ENCODE results near the gene SIRPG.
"Not testable (repeated sequence)": the region's sequence is repeated elsewhere in the genome, so short reads cannot be mapped to it uniquely, and the experiment has no call there.

Gene SIRPG

DNA sequence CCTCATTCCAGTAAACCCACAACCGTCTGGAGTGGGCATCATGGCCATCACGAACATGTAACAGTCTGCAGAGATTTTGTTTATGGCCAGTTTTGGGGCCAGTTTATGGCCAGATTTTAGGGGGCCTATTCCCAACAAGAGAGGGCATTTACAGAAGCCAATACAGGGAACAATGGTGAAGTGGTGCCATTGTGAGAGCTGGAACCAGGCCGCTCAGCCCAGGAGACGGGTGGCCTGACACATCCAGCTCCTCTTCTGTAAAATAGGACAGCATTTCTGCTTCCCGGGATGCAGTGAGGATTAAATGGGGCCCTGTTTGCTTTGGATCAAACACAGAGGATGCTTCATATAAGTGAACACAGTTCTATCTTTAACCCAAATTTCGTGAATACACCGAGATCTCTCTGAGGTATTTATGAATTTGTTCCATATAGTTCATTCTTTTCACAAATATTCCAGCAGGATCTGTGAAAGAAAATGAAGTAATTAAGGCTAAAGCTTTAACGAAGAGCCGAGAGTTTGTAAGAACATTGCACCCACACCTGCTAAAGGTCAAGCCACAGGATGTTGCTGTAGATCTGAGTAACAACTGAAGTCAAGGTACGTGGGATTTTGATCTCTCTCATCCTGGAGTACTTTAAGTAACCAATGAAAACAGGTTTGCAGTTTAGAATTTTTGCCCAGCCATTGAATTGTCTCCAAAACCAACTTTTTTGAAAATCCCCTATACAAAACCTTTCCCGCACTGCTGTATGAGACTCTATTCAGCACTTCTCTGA lies 14.5 kb upstream of the SIRPG start:
- no peak for DNase-seq

DNA sequence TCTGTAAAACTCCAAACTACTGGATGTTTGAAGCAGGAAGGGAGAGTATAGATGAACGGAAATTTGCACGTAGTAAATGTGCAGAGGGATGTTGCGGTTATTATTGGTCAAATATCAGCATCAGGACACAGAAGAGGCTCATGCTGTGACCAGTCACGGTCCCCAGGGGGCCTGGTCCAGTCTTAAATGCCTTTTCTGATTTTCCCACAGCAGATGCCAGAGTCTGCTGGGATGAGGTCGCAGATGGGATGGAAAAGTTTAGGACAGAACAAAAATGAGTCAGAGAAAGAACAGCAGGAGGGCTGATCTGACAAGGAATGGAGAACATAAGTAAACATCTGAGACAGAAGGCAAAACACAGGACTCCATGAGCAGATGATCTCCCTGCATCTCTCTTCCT lies 11.7 kb upstream of the SIRPG start:
- no peak for DNase-seq

DNA sequence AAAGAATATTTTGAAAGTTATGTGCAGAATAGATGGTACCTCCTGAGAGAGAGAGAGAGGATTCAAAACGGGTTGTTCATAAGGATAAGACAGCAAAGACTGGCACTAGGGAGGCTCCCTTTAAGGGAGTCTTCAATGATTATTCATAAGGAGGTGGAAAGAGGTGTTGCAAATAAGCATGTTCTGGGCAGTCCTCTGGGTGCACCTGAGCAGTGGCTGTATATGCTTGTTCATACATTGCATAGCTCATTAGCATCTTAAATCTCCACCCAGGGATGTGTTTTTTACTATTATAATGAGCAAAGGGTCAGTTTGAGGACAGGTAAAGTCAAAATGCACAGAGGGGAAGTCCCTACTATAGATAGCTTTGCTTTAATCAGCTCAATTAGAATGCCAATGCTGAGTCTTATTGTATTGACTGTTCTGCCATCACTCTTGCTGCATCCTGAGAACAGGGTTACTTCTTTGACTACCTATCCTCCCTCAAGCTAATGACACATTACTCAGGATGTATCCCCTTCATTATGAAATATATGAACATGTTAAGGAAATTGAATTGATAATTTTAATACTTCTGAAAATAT lies 10.0 kb upstream of the SIRPG start:
- no peak for DNase-seq

DNA sequence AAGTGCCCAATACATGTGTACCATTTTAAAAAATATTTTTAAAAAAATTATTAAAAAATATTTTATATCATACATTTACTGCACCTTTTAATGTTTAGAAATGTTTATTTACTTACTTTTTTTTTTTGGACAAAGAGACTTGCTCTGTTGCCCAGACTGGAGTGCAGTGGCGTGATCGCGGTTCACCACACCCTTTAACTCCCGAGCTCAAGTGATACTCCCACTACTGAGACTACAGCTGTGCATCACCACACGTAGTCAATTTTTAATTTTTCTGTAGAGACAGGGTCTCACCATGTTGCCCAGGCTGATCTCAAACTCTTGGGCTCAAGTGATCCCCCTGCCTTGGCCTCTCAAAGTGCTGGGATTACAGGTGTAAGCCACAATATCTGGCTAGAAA lies 9.2 kb upstream of the SIRPG start:
- no peak for DNase-seq

DNA sequence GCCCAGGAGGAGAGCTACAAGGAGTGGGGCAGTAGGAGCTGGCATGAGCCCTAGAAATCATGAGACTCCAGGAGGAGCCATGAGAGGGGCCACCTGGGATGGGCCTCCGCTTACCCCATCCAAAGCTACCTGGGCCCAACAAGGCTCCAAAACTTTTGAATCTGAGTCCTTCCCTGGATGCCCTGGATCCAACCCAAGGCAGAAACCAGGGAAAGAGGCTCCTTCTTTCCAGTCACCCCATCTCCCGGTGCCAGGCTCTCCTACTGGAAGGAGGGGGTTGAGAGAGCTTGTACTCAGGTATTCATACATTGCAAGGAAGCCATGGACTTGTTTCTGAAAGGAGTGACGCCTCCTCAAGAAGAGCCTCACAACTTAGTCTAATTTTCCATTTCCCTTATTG lies 7.8 kb upstream of the SIRPG start:
- no peak for DNase-seq

DNA sequence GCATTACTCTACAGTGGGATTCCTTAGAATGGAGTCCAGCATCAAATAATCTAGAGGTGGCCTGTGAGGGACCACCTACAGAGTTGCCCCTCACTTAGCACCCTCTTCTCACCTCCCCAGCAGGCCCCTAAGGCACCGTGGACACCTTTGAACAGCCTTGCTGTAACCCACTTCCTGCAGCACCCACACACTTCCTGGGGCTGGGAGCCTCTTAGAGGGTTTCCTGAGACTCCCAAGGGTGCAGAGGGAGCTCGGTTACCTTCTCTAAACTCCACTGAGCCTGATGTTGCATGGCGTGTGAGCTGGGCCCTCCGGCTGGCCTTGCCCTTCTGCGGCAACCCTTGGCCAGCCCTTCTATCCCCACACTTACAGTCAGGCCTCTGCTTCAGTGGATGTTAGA lies 7.3 kb upstream of the SIRPG start:
- DNase-seq, result peak; percentile 46

DNA sequence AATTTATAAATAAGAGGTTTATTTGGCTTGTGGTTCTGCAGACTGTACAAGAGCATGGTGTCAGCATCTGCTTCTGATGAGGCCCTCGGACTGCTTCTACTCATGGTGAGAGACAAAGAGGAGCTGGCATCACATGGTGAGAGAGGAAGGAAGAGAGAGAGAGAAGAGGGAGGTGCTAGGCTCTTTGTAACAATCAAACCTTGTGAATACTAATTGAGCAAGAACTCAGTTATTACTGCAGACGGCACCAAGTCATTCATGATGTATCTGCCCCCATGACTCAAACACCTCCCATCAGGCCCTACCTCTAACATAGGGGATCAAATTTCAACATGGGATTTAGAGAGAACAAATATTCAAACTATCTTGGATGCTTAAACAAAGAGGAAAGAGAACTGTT lies 6.3 kb upstream of the SIRPG start:
- DNase-seq, result no peak

DNA sequence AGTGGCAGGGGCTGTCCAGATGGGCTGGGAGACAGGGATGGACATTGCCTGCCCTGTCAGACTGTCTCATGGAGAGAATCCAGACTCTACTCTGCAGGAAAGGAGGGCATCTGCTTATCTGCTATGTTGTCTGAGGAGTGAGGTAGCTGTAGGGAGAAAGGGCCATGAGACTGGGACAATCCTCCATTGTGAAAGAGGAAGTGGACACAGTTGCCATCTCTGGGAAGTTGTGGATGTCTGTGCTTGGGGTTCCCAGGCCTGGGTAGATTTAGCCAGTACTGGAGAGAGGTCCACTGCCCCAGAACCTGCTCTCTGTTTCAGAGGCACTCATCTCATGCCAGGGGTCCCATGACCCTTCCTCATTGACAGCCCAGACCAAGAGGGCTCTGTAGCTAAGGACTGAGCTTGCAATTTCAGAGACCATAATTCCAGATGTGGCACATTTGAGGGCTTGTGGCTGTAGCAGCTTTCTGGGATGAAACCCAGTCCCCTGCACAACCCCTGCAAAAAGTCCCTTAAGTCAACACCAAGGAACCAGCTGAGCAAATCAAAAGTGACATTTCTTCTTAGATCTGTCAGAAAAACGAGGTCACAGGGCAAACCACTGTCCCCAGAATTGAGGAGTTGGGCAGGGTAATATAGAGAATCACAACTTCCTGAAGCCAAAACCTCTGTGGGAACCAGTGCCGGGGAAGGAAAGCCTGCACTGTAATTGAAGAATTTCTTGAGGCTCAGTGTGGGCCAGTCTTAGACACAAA lies 4.1 kb upstream of the SIRPG start:
- no peak for DNase-seq

DNA sequence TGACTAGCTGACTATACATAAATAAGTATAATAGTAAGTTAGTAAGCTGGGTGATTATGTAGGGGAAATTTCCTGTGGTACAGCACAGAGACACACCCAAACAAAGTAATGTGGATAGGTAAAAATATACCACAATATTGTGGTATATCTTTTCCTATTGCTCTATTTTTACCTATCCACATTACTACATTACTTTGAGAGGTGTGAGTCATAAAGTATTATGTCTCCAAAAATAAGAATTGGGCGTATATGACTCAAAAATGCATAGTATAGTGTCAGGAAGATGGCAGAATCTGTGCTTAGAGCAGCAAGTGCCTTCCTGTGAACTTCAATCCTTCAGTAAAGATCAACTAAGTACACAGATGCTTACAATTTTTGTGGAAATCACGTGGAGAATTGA lies 2.7 kb upstream of the SIRPG start:
- DNase-seq, result no peak

DNA sequence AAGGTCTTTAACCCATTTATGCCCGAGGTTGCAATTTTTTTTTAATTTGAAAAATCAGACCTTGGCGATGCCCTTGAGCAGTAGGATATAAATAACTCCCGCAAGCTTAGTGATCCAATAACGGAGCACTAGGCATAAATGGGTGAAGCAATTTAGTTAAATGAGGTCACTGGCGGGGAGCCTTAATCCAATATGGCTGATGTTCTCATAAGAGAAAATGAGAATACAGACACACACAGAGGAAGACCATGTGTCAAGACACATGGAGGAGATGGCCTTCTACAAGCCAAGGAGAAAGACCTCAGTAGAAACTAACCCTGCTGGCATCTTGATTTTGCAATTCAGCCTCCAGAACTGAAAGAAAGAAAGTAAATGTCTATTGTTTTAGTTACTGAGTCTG lies 735 bp downstream of the SIRPG start:
- DNase-seq, result no peak

DNA sequence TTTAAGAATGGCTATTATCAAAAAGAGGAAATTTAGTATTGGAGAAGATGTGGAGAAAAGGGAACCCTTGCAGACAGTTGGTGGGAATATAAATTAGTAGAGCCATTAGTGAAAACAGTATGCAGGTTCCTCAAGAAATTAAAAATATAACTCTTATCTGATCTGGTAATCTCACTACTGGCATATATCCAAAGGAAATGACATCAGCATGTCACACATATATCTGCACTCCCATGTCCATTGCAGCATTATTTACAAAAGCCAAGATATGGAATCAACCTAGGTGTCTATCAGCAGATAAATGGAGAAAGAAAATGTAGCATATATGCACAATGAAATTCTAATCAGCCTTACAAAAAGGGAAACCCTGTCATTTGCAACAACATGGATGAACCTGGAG lies 2.6 kb downstream of the SIRPG start:
- no peak for DNase-seq

DNA sequence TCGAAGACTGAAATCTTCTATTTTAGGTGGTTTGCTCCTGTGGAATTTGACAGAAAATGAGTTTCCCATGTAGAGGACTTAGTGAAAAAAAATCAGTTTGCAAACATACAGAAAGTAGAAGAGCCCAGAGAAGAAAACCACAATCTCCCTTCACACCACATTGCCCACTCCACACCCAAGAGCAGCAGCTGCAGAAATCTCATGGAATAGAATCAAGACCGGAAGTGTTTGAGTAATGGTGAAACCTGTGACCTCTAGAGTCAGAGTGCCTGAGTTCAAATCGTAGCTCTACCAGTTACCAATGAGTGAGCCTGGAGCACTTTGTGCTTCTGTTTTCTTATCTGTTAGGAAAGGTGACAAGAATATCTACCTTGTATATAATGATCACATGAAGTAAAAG lies 4.6 kb downstream of the SIRPG start:
- DNase-seq, result no peak

DNA sequence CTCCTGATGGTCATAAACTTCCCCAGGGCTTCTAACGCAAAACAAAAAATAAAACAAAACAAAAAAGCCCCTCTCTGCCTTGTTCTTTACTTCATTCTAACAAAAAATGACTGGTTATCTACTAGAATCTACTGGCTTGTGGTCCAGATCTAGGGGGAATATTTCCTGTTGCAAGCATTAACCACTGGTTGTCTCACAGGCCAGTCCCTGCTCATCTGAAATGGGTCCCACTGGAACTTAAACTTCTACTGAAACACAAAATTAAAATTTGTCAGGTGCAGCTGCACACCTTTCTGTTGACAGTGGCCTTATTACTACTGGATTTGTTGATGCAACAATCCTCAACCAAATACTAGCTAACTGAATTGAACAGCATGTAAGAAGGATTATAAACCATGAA lies 5.5 kb downstream of the SIRPG start:
- DNase-seq, result no peak

DNA sequence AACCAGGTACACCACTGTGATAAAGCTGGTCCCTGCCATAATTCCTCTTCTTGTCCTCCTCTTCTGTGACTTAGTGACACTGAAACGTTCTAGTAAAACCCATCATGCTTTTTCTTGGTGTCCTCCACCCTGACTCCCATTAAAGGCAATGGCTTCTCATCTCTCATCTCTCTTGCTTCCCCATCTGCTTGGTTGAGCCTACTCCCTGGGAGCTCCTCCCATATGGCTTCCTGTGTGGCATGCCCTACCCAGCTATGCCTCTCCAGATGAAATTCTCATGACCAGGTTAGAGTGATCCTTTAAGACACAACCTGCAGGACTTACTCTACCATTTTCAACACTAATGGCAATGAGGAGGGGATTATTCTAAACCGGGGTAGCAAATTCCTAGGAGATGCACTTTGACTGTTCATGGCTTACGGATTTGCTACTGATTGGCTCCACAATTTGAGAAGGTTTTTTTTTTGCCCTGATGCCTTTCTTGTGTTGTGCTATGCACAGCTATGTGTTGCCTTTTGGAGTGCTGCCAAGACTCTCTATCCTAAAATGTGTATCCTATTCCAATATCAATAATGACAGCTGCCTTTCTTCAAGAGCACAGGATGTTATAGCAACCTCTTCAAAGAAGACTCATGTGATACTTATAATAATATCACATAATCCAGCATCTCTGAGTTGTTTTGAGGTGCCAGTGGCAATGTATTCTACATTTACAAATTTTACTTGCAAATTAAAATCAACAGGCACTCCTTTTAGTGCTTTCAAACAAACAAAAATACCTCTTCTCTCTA lies 6.1 kb downstream of the SIRPG start:
- DNase-seq, result no peak

DNA sequence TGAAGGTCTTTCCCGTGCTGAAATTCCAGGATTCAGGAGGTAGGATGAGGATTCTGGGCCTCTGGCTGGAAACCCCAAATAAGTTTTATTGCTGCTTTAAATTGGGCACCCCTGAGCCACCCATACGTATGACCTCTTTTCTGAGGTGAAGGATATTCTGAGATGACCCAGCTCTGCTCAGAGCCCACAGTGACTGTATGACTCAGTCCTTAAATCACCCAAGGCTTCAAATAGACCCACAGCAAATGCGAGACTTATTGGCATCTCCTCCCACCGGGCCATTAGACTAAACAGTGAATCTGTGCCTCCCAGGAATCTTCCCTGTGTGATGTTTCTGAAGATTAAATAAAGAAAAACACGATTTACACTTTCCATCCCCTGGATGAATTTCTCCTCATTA lies 9.5 kb downstream of the SIRPG start:
- DNase-seq, result no peak

DNA sequence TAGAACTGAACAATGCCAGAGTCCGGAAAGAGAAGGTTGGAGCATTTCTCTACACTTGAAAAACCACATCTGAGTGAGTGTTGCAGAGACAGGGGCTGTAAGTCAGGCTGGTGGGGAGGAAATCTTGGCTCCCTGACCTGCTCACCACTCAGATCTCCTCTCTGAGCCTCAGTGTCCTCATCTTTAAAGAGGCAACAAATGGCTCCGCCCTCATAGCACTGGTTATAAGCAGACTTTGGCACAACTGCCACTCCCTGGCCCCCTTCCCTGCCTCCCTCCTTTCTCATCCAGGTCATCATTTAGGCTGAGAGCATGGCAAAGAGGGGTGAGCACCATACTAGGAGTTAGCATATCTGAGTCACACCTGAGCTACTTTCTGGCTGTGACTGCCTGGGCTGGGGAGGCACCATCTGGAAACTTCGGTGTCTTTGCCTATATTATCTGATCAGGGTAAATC lies 10.6 kb downstream of the SIRPG start:
- no peak for DNase-seq

DNA sequence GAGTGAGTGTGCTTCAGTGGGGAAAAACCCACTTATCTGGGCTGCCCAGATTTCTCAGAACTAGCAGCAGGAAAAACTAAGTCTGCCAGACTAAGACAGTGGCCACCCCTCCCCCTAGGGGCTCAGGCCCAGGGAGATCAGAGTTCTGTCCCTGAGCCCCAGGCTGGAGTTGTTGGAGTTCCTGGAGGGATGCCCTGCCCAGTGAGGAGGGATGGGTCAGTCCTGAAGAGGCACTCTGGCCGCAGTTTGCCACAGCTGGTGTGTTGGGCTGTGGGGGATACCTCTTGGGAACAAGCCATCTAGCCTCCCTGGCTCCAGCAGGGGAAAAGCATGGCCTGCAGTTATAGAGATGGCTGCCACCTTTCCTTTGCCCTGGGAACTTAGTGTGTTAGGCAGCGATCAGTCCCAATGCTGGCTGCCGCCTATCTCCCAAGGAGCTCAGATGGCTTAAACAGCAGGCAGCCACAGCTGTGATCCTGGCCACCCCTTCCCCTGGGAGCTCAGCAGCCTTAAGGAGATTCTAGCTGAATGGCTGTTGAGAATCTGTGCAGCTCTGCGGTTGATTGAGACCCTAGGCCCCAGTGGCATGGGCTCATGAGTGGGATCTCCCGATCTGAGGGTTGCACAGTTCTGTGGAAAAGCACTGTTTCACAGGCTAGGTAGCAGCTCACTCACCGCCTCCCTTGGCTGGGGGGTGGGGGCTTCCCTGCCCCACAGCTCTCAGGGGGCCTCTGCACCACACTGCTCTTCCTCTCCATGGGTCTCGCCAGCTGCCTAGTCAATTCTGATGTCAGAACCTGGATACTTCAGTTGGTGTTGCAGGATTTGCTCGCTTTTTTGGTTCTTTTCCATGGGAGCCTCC lies 13.2 kb downstream of the SIRPG start:
- DNase-seq, result no peak

DNA sequence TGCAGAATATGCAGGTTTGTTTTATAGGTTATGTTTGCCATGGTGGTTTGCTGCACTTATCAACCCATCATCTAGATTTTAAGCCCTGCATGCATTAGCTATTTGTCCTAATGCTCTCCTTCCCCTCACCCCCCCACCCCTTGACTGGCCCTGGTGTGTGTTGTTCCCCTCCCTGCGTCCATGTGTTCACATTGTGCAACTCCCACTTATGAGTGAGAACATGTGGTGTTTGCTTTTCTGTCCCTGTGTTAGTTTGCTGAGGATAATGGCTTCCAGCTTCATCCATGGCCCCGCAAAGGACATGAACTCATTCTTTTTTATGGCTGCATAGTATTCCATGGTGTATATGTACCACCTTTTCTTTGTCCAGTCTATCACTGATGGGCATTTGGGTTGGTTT lies 18.9 kb downstream of the SIRPG start:
- not testable (repeated sequence) for DNase-seq

DNA sequence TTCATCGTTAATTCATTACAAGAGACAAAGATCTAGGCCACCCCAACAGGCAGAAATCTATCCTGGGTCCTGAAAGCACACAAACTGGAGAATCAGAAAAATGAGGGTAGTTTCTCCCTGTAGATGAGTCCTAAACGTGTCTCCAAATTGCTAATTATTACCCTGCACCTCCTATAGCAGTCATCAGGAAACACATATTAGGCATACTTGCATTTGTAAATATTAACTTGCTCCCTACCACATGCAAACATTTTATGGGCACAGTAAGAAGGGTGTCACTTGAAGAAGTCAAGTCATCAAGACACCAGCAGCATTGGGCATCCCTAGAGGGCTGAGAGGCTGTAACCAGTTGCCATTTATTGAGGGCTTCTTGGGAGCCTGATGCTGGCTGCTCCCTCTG lies 19.8 kb downstream of the SIRPG start:
- no peak for DNase-seq

DNA sequence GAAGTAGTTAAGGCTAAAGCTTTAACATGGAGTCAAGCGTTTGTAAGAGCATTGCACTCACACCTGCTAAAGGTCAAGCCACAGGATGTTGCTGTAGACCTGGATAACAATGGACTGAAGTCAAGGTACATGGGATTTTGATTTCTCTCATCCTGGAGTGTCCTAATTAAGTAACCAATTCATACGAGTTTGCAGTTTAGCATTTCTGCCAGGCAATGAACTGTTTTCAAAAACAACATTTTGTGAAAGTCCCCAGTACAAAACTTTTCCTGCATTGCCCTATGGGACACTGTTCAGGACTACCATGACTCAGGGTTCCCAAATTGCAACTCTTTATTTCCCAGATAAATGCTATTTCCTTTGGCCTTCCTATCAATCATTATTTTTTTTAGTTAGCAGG lies 20.4 kb downstream of the SIRPG start:
- no peak for DNase-seq

DNA sequence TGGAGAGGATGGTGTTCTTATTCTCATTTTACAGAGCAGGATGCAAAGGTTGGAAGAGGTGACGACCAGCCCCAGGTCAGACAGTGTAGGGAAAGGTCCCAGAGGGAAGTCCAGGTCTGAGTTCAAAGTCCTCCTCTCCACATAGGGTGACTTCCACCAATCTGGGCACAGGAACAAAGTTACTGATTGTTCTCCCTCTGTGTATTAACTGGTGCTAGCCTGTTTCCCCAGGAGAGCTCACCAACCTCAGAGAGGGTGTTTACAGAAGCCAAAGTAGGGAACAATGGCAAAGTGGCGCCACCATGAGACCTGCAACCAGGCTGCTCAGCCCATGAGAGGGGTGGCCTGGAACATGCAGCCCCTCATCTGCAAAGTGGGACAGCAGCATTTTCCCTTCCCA lies 21.0 kb downstream of the SIRPG start:
- no peak for DNase-seq

DNA sequence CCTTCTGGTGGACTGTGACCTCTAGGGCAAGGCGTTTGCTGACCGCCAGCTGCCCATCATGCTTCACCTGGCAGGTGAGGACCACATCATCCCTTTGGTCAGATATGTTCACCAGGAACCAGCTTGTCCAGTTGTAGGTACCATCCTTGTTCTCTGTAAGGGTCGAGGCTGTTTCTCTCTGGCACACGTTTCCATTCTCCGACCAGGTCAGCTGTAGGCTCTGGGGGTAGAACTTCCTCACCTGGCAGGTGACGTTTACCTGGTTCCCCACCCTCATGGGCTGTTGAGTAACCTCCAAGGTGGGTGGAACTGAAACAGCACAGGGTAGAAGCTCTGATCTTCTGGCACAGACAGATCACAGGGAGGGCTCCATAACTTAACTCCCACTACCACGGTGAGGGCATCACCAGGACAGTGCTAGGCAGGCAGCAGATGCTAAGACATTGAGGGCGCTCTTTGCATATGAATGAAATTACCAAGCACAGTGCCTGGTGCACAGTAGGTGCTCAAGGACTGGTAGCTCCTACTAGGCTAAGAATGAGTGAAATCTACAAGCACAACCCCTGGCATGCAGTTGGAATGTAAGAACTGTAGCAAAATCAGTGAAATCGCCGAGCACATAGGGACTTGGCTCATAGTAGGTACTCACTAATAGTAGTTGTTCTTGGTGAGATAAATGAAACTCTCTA lies 22.1 kb downstream of the SIRPG start:
- DNase-seq, result no peak
